ENCODE results near the gene TGFBR3. TPM values are rescaled to one million over a fixed set of nuclear protein-coding genes. Genes with fewer than 3 reads are reported as not detected.
A peak's percentile ranks its signal among the peaks of the same experiment; 100 is the strongest.

The TGFBR3 gene
- total and polyA plus RNA-seq, 2 of the 8 experiments (the other 6 are each of a cell fraction or from before 2014, with no cell fraction given), result 2.0 to 6.1 TPM

- Histone ChIP-seq H4K8ac (ENCODE audit: extremely low read depth, insufficient read depth, low read length) (no peak overlapping the region), H3K23ac (ENCODE audit: insufficient read length) (no peak overlapping the region), H4K5ac (ENCODE audit: insufficient read length, low read depth, low read length) (no peak overlapping the region), H3K4ac (replicated peaks; ENCODE audit: insufficient read length, low read depth, low read length) (no peak overlapping the region), H2BK20ac (ENCODE audit: low read length) (no peak overlapping the region), H3K27me3 (replicated peaks in 1 of 4; ENCODE audit: control insufficient read depth in 3 of 4, extremely low read depth in 1 of 4, insufficient read depth in 3 of 4, low read length in 3 of 4) (no peaks in the 10 kb centered on the region), H2BK15ac (ENCODE audit: low read length) (no peak overlapping the region), H3K56ac (replicated peaks; ENCODE audit: insufficient read length, low read depth, low read length) (no peak overlapping the region), H2AK5ac (ENCODE audit: low read depth, low read length) (no peak overlapping the region), H2AFZ (ENCODE audit: low read length) (no peak overlapping the region), H4K20me1 (replicated peaks in 1 of 2; ENCODE audit: control insufficient read depth in 1 of 2, insufficient read depth in 2 of 2, low read length in 2 of 2) (no peaks in the 10 kb centered on the region), H3K23me2 (ENCODE audit: low read depth, low read length) (no peaks in the 10 kb centered on the region), H4K91ac (replicated peaks; ENCODE audit: insufficient read length, low read length) (no peak overlapping the region), H3K36me3 (ENCODE audit: control insufficient read depth in 2 of 4, insufficient read depth in 4 of 4, low read length in 3 of 4) (no peaks in the 10 kb centered on the region), H3K79me2 (ENCODE audit: control insufficient read depth in 1 of 2, insufficient read depth in 2 of 2, low read length in 2 of 2) (no peaks in the 10 kb centered on the region), H3K9ac (replicated peaks in 1 of 4; ENCODE audit: extremely low read depth in 1 of 4, low read depth in 3 of 4, low read length in 3 of 4) (0 out of 7 replicates have a peak overlapping the region, but pooled peaks of 1 of the 4 experiments have one; percentile 38), H3K79me1 (ENCODE audit: low read depth, low read length) (no peaks in the 10 kb centered on the region), H3K9me3 (ENCODE audit: insufficient read depth in 2 of 2, low read depth in 1 of 2, low read length in 1 of 2) (no peaks in the 10 kb centered on the region), H3K4me3 (ENCODE audit: extremely low read depth in 1 of 4, insufficient read depth in 2 of 4, low read depth in 3 of 4, low read length in 4 of 4) (no peak overlapping the region), H3K14ac (ENCODE audit: insufficient read length) (no peak overlapping the region), H2BK5ac (ENCODE audit: low read depth, low read length) (no peak overlapping the region), H3K4me2 (ENCODE audit: insufficient read depth in 1 of 2, low read depth in 2 of 2, low read length in 2 of 2) (no peak overlapping the region), H2BK120ac (replicated peaks; ENCODE audit: low read depth, low read length) (no peak overlapping the region), H3K18ac (ENCODE audit: extremely low read depth, low read length) (no peak overlapping the region), H2BK12ac (ENCODE audit: low read depth, low read length) (no peak overlapping the region), H3K4me1 (replicated peaks in 1 of 4; ENCODE audit: control insufficient read depth in 3 of 4, insufficient read depth in 4 of 4, low read length in 3 of 4) (peaks cover 0 to 7% (median 0%) of the 10 kb centered on the region in 4 experiments; a peak in 1 of 7 replicates), H3K27ac (ENCODE audit: low read depth, low read length) (no peak overlapping the region)
- POLR2A ChIA-PET (ENCODE audit: partially characterized antibody), result no interaction called here
- DNase-seq (ENCODE audit: low read depth in 1 of 2, low spot score in 2 of 2) (no peak), FAIRE-seq (no peak)
- CTCF ChIA-PET (ENCODE audit: partially characterized antibody), result interaction anchor here (0.7 kb wide), 1 partner anchor 12 kb away, joined by 3 read pairs; no protein-coding TSS in a partner anchor
- TF ChIP-seq ASH2L (IDR thresholded peaks at IDR 0.05; ENCODE audit: low read length) (no peak), TEAD4 (IDR thresholded peaks at IDR 0.05; ENCODE audit: low read depth, low read length) (no peak), CEBPB (IDR thresholded peaks at IDR 0.05; ENCODE audit: low read depth, low read length) (no peak), SP2 (IDR thresholded peaks at IDR 0.05; ENCODE audit: low read length) (no peak), RAD21 (IDR thresholded peaks at IDR 0.05 in 1 of 2, conservative IDR thresholded peaks at IDR 0.05 in 1 of 2; ENCODE audit: low read depth in 2 of 2, low read length in 2 of 2) (no peak), BRCA1 (IDR thresholded peaks at IDR 0.05; ENCODE audit: low read depth, low read length) (no peak), KDM4A (IDR thresholded peaks at IDR 0.05; ENCODE audit: low read depth, low read length, severe bottlenecking) (no peak), SP4 (IDR thresholded peaks at IDR 0.05; ENCODE audit: low read length) (no peak), BCL11A (IDR thresholded peaks at IDR 0.05; ENCODE audit: low read depth in 2 of 2, low read length in 2 of 2) (no peak), TCF12 (IDR thresholded peaks at IDR 0.05; ENCODE audit: low read depth, low read length) (no peak)
- WGBS, 2 experiments (ENCODE audit: extremely low coverage in 1 of 2, insufficient coverage in 1 of 2, insufficient read length in 1 of 2, insufficient replicate concordance in 2 of 2, low coverage in 1 of 2, low lambda C conversion rate in 2 of 2, missing lambda C conversion rate in 1 of 2), result 77% methylated on average over 1 of the region's 1 CpG; no CpG with 5 or more reads in 1 of the 2 experiments
Observed at GRCh38 chr1:91818713-91818975, 67.3 kb downstream of the TGFBR3 start.

All from H1 (cell line).